Measurements from ENCODE around the gene TNFRSF9.
"Not testable (repeated sequence)": the region's sequence is repeated elsewhere in the genome, so short reads cannot be mapped to it uniquely, and the experiment has no call there.

Gene TNFRSF9

GRCh38 chr1:7960867-7961215 lies 20.2 kb upstream of the TNFRSF9 start:
- no peak for DNase-seq (ENCODE audit: low spot score)

GRCh38 chr1:7960165-7960564 lies 19.5 kb upstream of the TNFRSF9 start:
- DNase-seq (ENCODE audit: low spot score), result no peak

GRCh38 chr1:7956218-7957032 lies 15.8 kb upstream of the TNFRSF9 start:
- DNase-seq (ENCODE audit: low spot score), result peak; percentile 70

GRCh38 chr1:7954683-7955082 lies 14.0 kb upstream of the TNFRSF9 start:
- no peak for DNase-seq (ENCODE audit: low spot score)

GRCh38 chr1:7953850-7954609 lies 13.4 kb upstream of the TNFRSF9 start:
- DNase-seq (ENCODE audit: low spot score), result peak; percentile 90

- DNase-seq (ENCODE audit: low spot score), result not testable (repeated sequence)
Measured at GRCh38 chr1:7952791-7953190, 12.2 kb upstream of the TNFRSF9 start.

- DNase-seq (ENCODE audit: low spot score), result peak; percentile 82
Measured at GRCh38 chr1:7948960-7949359, 8.3 kb upstream of the TNFRSF9 start.

GRCh38 chr1:7943251-7943650 lies 2.6 kb upstream of the TNFRSF9 start:
- no peak for DNase-seq (ENCODE audit: low spot score)

GRCh38 chr1:7942214-7942921 lies 1.7 kb upstream of the TNFRSF9 start:
- DNase-seq (ENCODE audit: low spot score), result peak; percentile 71

- no peak for DNase-seq (ENCODE audit: low spot score)
Measured at GRCh38 chr1:7941437-7941793, 776 bp upstream of the TNFRSF9 start.

GRCh38 chr1:7940034-7940433 lies 605 bp downstream of the TNFRSF9 start:
- no peak for DNase-seq (ENCODE audit: low spot score)

GRCh38 chr1:7938070-7938469 lies 2.6 kb downstream of the TNFRSF9 start:
- no peak for DNase-seq (ENCODE audit: low spot score)

GRCh38 chr1:7932524-7933138 lies 8.0 kb downstream of the TNFRSF9 start:
- DNase-seq (ENCODE audit: low spot score), result no peak

GRCh38 chr1:7931446-7931812 lies 9.2 kb downstream of the TNFRSF9 start:
- no peak for DNase-seq (ENCODE audit: low spot score)

GRCh38 chr1:7930645-7931445 lies 9.8 kb downstream of the TNFRSF9 start:
- no peak for DNase-seq (ENCODE audit: low spot score)

GRCh38 chr1:7929637-7930036 lies 11.0 kb downstream of the TNFRSF9 start:
- DNase-seq (ENCODE audit: low spot score), result no peak

GRCh38 chr1:7928247-7928646 lies 12.4 kb downstream of the TNFRSF9 start:
- no peak for DNase-seq (ENCODE audit: low spot score)

- not testable (repeated sequence) for DNase-seq (ENCODE audit: low spot score)
Measured at GRCh38 chr1:7927061-7927460, 13.6 kb downstream of the TNFRSF9 start.

- DNase-seq (ENCODE audit: low spot score), result peak; percentile 23
Measured at GRCh38 chr1:7922301-7922700, 18.3 kb downstream of the TNFRSF9 start.

GRCh38 chr1:7921796-7922195 lies 18.8 kb downstream of the TNFRSF9 start:
- DNase-seq (ENCODE audit: low spot score), result no peak

GRCh38 chr1:7919880-7920279 lies 20.8 kb downstream of the TNFRSF9 start:
- DNase-seq (ENCODE audit: low spot score), result no peak

GRCh38 chr1:7917971-7918370 lies 22.7 kb downstream of the TNFRSF9 start:
- DNase-seq (ENCODE audit: low spot score), result not testable (repeated sequence)

All from AG08396 (cell line).